ENCODE measurements around the gene ASPG. TPM values are rescaled to one million over a fixed set of nuclear protein-coding genes. Genes with fewer than 3 reads are reported as not detected.

ASPG gene
- total and polyA plus RNA-seq, 2 of the 13 experiments (the other 11 are each of a cell fraction or from before 2014, with no cell fraction given): not detected

DNA sequence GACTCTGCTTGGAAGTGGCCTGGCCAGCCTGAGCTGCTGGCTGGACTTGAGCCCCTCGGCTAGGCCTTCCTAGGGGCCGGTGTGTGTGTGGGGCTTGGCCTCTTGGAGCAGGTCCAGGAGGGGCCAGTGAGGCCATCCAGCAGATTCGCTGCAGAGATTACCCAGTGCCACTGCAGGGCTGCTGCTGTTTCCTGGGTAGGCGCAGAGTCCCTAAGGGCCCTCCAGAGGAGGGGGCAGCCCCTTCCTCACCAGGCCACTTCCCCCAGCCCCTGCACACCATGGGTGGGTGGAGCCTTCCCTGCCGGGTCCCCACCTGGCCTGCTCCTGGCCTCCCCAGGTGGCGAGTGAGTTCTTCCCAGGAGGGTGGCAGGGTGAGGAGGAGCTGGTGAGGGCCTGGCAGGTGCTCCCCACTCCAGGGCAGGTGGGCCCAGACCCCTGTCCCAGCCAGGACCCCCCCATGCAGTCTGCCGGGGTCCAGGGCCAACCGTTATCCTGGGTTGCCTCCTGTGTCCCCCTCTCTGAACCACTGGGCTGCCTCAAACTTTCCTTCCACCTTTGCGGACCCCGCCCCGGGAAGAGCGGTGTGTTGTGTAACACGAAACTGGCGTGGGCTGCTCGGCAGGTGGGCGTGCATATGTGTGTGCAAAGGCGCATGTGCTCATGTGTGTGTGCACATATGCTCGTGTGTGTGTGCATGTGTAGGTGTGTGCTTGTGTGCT, 25.1 kb downstream of the ASPG start:
- Histone ChIP-seq H3K4me3 (replicated peaks in 1 of 3; ENCODE audit: insufficient read depth in 1 of 3, low read depth in 2 of 3, low read length in 3 of 3) (no peak overlapping the region), H4K20me1 (ENCODE audit: insufficient read depth, low read length) (no peaks in the 10 kb centered on the region), H2AFZ (ENCODE audit: low read length) (no peak overlapping the region), H3K36me3 (replicated peaks in 1 of 2; ENCODE audit: control insufficient read depth in 1 of 2, insufficient read depth in 2 of 2, low read length in 2 of 2) (no peaks in the 10 kb centered on the region), H3K9me3 (ENCODE audit: low read length) (no peaks in the 10 kb centered on the region), H3K79me2 (ENCODE audit: insufficient read depth, low read length) (no peaks in the 10 kb centered on the region), H3K27me3 (ENCODE audit: control insufficient read depth in 1 of 2, insufficient read depth in 2 of 2, low read length in 2 of 2) (peaks cover 5 to 22% of the 10 kb centered on the region in 2 experiments), H3K27ac (ENCODE audit: extremely low read length, insufficient read depth, low read length) (no peak overlapping the region), H3K4me2 (ENCODE audit: low read depth, low read length) (no peak overlapping the region), H3K4me1 (ENCODE audit: insufficient read depth, low read length) (no peaks in the 10 kb centered on the region), H3K9ac (ENCODE audit: insufficient read depth, low read depth, low read length) (no peak overlapping the region)
- intact Hi-C loops (cut with micrococcal nuclease; ENCODE audit: unreplicated experiment) (no loop called here), in situ Hi-C loops (cut with HindIII; ENCODE audit: extremely low pct_ligation_motif_present, low pct_unique_long_range_greater_than_20kb) (no loop called here)
- ChIA-PET POLR2A (no interaction called here), CTCF (ENCODE audit: low intra/inter-chr PET ratio, low total read pairs) (no interaction called here)
- TF ChIP-seq, protein P1, sequence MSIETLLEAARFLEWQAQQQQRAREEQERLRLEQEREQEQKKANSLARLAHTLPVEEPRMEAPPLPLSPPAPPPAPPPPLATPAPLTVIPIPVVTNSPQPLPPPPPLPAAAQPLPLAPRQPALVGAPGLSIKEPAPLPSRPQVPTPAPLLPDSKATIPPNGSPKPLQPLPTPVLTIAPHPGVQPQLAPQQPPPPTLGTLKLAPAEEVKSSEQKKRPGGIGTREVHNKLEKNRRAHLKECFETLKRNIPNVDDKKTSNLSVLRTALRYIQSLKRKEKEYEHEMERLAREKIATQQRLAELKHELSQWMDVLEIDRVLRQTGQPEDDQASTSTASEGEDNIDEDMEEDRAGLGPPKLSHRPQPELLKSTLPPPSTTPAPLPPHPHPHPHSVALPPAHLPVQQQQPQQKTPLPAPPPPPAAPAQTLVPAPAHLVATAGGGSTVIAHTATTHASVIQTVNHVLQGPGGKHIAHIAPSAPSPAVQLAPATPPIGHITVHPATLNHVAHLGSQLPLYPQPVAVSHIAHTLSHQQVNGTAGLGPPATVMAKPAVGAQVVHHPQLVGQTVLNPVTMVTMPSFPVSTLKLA (IDR thresholded peaks at IDR 0.05): peak; percentile 53
- no peak for TF ChIP-seq ZNF256 (CRISPR knock-in tag; conservative IDR thresholded peaks at IDR 0.05)
- no peak for FAIRE-seq
- BruUV-seq (replicated peaks): no TSS peak
- ATAC-seq: no peak
- DNase-seq (ENCODE audit: low spot score): no peak
- WGBS (ENCODE audit: low lambda C conversion rate): 65% methylated on average over 4 of the region's 18 CpGs

DNA sequence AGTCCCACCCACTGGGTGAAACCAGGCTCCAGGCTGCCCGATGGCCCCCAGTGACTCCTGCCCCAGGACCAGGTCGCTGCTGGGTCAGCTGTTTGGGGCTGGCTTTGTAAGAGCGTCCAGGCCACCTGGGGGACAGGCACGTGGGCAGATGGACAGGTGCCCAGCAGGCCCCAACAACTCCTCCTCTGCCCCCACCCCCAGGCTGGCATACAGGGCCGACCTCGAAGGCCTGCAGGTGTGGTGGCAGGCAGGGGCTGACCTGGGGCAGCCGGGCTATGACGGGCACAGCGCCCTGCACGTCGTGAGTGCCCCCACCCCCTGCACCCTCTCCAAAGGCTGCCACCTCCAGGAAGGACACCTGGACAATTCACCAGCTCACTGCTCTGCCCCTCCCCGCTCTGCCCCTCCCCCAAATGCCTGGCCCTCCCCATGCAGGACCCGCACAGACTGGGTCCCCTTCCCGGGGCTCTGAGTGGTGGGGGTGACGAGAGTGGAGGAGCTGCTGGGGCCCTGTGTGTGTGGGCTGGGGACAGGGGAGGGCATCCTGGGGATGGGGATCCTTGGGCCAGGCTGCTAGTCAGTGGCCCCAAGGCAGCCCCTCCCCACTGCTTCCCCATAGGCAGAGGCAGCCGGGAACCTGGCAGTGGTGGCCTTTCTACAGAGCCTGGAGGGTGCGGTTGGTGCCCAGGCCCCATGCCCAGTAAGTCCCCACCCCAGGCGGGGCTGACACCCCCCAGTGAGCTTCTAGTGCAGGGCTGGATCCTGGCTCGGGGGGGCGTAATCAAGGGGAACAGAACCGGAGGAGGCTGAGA, 26.0 kb downstream of the ASPG start:
- WGBS (ENCODE audit: low lambda C conversion rate): 20% methylated on average over 2 of the region's 21 CpGs
- no peaks in the 10 kb centered on the region for H3K9me3 ChIP-seq (ENCODE audit: low read length)
- in situ Hi-C loops (cut with HindIII; ENCODE audit: extremely low pct_ligation_motif_present, low pct_unique_long_range_greater_than_20kb): no loop called here
- BruUV-seq (replicated peaks): no TSS peak
- CTCF ChIA-PET (ENCODE audit: low intra/inter-chr PET ratio, low total read pairs): no interaction called here
- no peak overlapping the region for H3K9ac ChIP-seq (ENCODE audit: insufficient read depth, low read depth, low read length)
- POLR2A ChIA-PET: no interaction called here
- no peaks in the 10 kb centered on the region for H3K4me1 ChIP-seq (ENCODE audit: insufficient read depth, low read length)
- intact Hi-C loops (cut with micrococcal nuclease; ENCODE audit: unreplicated experiment): no loop called here
- no peak overlapping the region for H2AFZ ChIP-seq (ENCODE audit: low read length)
- DNase-seq (ENCODE audit: low spot score) (no peak), FAIRE-seq (no peak), ATAC-seq (no peak)
- no peaks in the 10 kb centered on the region for H4K20me1 ChIP-seq (ENCODE audit: insufficient read depth, low read length)
- H3K4me2 ChIP-seq (ENCODE audit: low read depth, low read length): no peak overlapping the region
- peaks cover 5 to 26% of the 10 kb centered on the region in 2 experiments for H3K27me3 ChIP-seq (ENCODE audit: control insufficient read depth in 1 of 2, insufficient read depth in 2 of 2, low read length in 2 of 2)
- H3K36me3 ChIP-seq (replicated peaks in 1 of 2; ENCODE audit: control insufficient read depth in 1 of 2, insufficient read depth in 2 of 2, low read length in 2 of 2): no peaks in the 10 kb centered on the region
- H3K4me3 ChIP-seq (replicated peaks in 1 of 3; ENCODE audit: insufficient read depth in 1 of 3, low read depth in 2 of 3, low read length in 3 of 3): no peak overlapping the region
- H3K27ac ChIP-seq (ENCODE audit: extremely low read length, insufficient read depth, low read length): no peak overlapping the region
- H3K79me2 ChIP-seq (ENCODE audit: insufficient read depth, low read length): no peaks in the 10 kb centered on the region
- TF ChIP-seq ZBTB42 (CRISPR knock-in tag; IDR thresholded peaks at IDR 0.05): no peak
- no peak for TF ChIP-seq ELF1 (CRISPR knock-in tag; IDR thresholded peaks at IDR 0.05)
- no peak for TF ChIP-seq JDP2 (CRISPR knock-in tag; IDR thresholded peaks at IDR 0.05; ENCODE audit: borderline replicate concordance)
- TF ChIP-seq KDM5B (CRISPR knock-in tag; IDR thresholded peaks at IDR 0.05; ENCODE audit: borderline replicate concordance): no peak
- no peak for TF ChIP-seq LCORL (IDR thresholded peaks at IDR 0.05)
- TF ChIP-seq LCORL (CRISPR knock-in tag; IDR thresholded peaks at IDR 0.05): no peak
- no peak for TF ChIP-seq ZNF564 (CRISPR knock-in tag; IDR thresholded peaks at IDR 0.05)
- no peak for TF ChIP-seq ATF1 (CRISPR knock-in tag; IDR thresholded peaks at IDR 0.05)
- TF ChIP-seq BRD4 (CRISPR knock-in tag; IDR thresholded peaks at IDR 0.05): no peak
- TF ChIP-seq MAF1 (CRISPR knock-in tag; IDR thresholded peaks at IDR 0.05; ENCODE audit: borderline replicate concordance): no peak
- TF ChIP-seq, protein P2, sequence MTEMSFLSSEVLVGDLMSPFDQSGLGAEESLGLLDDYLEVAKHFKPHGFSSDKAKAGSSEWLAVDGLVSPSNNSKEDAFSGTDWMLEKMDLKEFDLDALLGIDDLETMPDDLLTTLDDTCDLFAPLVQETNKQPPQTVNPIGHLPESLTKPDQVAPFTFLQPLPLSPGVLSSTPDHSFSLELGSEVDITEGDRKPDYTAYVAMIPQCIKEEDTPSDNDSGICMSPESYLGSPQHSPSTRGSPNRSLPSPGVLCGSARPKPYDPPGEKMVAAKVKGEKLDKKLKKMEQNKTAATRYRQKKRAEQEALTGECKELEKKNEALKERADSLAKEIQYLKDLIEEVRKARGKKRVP (CRISPR knock-in tag; IDR thresholded peaks at IDR 0.05): no peak
- TF ChIP-seq POLR2A (IDR thresholded peaks at IDR 0.05; ENCODE audit: insufficient read depth in 1 of 2, low read depth in 2 of 2, low read length in 2 of 2): no peak
- no peak for TF ChIP-seq CENPT (CRISPR knock-in tag; IDR thresholded peaks at IDR 0.05; ENCODE audit: low read depth)
- no peak for TF ChIP-seq ARHGAP35 (CRISPR knock-in tag; IDR thresholded peaks at IDR 0.05; ENCODE audit: borderline replicate concordance)

Measured in HepG2 (cell line).